Measurements from ENCODE around the gene CLSTN2.

- no peak for TF ChIP-seq CTCF (IDR thresholded peaks at IDR 0.05; ENCODE audit: low read depth, low read length, poor library complexity, severe bottlenecking)
- no peak for TF ChIP-seq EZH2phosphoT487 (IDR thresholded peaks at IDR 0.05; ENCODE audit: borderline replicate concordance, low read length)
Observed at GRCh38 chr3:140530603-140531002, 595.6 kb downstream of the CLSTN2 start.

Measured in DOHH2 (cell line).